NCI-H1436 (cell line): ENCODE measurements around the gene TMEM201.

ENCODE experiments used
- DNase-seq: peaks from one replicate; lab custom pipeline; 2025; lab: John Stamatoyannopoulos, UW

Gene TMEM201

DNA sequence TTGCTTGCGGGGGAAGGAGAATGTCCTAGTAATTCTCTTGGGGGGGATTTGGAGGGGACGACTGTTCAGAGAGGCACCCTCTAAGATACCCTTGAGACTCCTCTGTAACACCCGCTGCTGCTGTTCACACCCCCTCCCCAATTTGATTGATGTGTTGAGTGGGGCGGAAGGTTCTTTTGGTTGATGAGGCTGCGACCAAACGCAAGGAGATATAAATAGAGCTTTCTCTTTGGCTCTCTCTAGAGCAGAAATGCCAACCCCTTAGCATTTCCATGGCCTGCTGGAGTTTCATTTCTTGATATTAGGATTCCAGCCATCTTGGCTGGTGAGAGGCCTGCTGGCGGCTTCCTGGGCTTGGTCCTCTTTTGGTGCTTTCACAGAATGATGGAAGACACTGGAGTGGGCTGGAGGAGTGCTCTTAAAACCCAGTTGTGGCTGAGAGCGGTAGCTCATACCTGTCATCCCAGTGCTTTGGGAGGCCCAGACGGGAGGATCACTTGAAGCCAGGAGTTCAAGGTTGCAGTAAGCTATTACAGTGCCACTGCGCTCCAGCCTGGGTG is 64.9 kb downstream of the TMEM201 start:
- no peak for DNase-seq

DNA sequence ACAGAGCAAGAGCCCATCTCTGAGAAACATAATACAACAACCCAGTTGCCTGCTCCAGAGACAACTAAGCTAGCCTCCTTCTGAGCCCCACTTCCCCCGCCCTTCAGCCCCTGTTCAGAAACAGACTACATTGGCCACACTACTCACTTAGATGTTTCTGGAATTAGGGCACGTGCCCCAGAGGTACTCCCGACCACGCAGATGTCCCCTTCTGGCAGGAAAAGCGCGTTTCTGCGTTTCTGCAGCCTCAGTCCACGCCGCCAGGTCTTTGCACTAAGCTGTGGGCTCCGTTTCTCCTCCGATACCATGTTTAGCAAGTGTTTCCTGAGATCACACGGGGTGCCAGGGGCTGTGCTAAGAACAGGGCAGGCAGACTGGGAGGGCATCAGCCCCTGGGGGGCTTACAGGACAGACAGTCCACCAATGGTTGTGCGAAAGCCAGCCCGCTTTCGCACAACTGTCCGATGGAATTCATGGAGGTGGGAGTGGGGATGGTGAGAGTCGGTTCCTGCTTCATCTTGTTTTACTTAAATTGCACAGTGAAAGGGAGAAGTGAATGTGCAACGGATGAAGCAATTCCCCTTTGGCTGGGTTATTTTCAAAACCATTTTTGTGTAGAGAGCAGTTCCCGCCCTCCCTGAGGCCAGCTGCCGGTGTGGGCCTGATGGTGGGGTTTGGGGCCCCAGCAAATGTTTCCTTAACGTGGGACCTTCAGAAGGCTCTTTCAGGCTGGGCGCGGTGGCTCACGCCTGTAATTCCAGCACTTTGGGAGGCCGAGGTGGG is 65.5 kb downstream of the TMEM201 start:
- no peak for DNase-seq

DNA sequence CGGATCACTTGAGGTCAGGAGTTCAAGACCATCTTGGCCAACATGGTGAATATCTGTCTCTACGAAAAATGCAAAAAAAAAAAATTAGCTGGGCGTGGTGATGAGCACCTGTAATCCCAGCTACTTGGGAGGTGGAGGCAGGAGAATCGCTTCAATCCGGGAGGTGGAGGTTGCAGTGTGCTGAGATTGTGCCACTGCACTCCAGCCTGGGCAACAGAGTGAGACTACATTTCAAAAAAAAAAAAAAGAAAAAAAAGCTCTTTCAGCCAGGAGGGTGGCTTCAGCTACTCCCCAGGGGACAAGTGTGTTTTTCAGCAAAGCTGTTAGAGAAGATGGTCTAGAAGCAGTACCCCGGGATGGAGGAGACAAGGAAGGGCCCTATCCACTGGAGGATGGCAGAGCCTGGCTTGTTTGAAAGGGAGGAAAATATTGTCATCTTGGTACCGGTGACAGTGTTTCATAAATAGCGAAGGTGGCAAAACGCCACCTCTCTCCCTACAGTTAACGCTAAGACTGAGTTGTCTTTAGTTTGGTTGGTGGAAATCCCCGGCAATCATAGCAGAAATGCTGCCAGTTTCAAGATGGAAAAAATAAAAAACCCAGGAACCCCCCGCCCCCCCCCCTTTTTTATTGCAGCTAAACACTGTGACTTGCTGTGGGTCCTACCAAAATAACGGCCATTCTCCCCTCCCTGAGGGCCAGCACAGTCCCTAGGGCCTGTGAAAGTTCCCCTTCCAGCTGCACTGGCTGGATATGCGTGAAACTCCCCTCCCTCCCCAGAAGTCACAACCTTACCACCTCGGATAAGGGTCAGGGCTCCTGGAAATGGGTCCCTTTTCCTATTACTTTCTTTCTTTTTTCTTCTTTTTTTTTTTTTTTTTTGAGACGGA is 66.4 kb downstream of the TMEM201 start:
- DNase-seq: no peak

DNA sequence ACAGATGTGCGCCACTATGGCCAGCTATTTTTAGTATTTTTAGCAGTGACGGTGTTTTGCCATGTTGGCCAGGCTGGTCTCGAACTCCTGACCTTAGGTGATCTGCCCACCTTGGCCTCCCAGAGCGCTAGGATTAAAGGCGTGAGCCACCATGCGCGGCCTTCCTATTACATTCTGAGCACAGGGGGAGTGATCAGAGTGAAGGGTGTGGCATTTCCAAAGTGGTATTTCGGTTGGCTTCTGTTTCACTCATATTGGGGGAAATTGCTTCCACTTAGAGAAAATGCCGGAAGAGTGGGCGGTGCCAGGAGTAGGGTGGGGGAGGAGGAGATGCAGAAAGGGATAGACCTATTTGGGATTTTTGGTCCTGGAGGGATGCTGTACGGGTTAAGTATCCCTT is 67.1 kb downstream of the TMEM201 start:
- DNase-seq: no peak

DNA sequence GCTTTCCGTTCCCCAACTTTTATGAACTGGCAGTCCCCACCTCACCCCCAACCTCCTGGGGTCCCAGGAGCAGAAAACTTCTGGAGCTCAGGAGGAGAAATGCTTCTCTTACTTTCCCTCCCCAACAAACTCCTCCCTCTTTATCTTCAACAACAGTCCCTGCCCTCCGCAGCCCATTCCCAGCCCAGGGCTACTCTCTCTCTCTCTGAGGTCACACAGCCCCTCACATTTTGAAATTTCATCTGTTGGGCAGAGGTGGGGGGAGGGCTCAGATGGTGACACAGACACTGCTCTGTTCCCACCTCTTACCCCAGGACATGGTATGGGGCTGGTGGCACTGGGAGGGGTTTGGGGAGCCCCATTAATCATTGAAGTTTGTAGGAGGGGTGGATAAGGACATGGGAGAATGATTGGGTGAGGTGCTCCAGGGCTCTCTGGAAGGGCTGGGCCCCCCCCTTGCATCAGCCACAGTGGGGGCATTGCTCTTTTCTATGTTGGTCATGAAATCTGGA is 68.9 kb downstream of the TMEM201 start:
- DNase-seq: no peak

DNA sequence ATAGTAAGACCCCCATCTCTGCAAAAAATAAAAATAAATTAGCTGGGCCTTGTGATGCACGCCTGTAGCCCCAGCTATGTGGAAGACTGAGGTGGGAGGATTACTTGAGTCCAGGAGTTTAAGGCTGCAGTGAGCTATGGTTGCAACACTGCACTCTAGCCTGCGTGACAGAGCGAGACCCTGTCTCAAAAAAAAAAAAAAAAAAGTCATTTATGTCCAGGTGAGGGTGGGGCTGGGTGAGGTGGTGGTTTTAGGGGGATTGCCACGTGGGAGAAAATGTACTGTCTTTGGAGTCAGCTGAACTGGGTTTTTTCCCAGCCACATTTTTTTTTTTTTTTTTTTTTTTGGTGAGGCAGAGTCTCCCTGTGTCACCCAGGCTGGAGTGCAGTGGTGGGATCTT is 69.5 kb downstream of the TMEM201 start:
- DNase-seq: no peak

DNA sequence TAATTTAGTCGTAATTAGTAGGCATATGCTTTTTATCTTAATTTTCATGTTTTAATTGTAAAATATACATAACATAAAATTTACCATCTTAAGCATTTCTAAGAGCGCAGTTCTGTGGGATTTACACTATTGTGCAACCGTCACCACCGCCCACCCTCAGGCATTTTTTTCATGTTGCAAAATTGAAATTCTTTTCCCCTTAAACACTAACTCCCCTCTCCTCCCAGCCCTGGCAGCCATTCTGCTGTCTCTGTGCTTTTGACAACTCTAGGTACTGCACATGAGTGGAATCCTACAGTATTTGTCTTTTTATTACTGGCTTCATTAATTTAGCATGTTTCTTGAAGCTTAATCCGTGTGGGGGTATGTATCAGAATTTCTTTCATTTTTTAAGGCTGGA is 70.6 kb downstream of the TMEM201 start:
- DNase-seq: no peak

DNA sequence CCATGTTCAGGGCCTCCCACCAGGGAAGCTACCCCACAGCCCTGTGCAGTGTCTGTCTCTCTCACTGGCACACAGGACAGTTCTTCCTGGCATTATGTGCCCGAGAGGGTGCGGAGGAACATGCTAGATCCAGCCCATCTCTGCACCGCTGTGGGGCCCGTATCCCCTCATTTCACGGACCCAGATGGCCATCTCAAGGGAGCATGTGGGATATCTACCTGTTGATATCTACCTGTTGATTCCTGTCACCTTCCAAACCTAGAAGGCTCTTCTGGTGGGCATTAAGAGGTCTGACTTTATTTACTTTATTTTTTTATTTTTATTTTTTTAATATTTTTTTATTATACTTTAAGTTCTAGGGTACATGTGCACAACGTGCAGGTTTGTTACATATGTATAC is 74.5 kb downstream of the TMEM201 start:
- no peak for DNase-seq
